HG02973 (cell line): ENCODE measurements around the gene AIRE.

Experiments used
- ATAC-seq: cut with Tn5 transposase; IDR thresholded peaks from one replicate; pipeline ENCODE4 v1.9.1; 2021; ENCODE audit warnings: moderate library complexity; ENCODE audit not compliant: unreplicated experiment

Gene AIRE

GRCh38 chr21:44303490-44303981, 17.9 kb downstream of the AIRE start:
- no peak for ATAC-seq

GRCh38 chr21:44304011-44304616, 18.4 kb downstream of the AIRE start:
- ATAC-seq: no peak

- no peak for ATAC-seq
These were observed 19.2 kb downstream of the AIRE start for GRCh38 chr21:44304877-44305293.

- no peak for ATAC-seq
These were observed 20.0 kb downstream of the AIRE start for GRCh38 chr21:44305691-44306090.

GRCh38 chr21:44306936-44307704, 21.4 kb downstream of the AIRE start:
- no peak for ATAC-seq

- ATAC-seq: no peak
These were observed 25.2 kb downstream of the AIRE start for GRCh38 chr21:44310628-44311507.

- ATAC-seq: no peak
These were observed 26.4 kb downstream of the AIRE start for GRCh38 chr21:44312089-44312488.

- ATAC-seq: no peak
These were observed 27.0 kb downstream of the AIRE start for GRCh38 chr21:44312716-44313115.

- no peak for ATAC-seq
These were observed 27.8 kb downstream of the AIRE start for GRCh38 chr21:44313451-44313850.

- no peak for ATAC-seq
These were observed 28.5 kb downstream of the AIRE start for GRCh38 chr21:44314128-44314527.

GRCh38 chr21:44314561-44314960, 28.9 kb downstream of the AIRE start:
- ATAC-seq: no peak

- no peak for ATAC-seq
These were observed 30.1 kb downstream of the AIRE start for GRCh38 chr21:44315691-44316203.

GRCh38 chr21:44316277-44316900, 30.7 kb downstream of the AIRE start:
- no peak for ATAC-seq

GRCh38 chr21:44317241-44317782, 31.6 kb downstream of the AIRE start:
- no peak for ATAC-seq

- no peak for ATAC-seq
These were observed 32.2 kb downstream of the AIRE start for GRCh38 chr21:44317871-44318270.

GRCh38 chr21:44318489-44319285, 33.0 kb downstream of the AIRE start:
- no peak for ATAC-seq

- no peak for ATAC-seq
These were observed 33.9 kb downstream of the AIRE start for GRCh38 chr21:44319407-44320065.

GRCh38 chr21:44320847-44321246, 35.2 kb downstream of the AIRE start:
- ATAC-seq: no peak

GRCh38 chr21:44321846-44322450, 36.3 kb downstream of the AIRE start:
- no peak for ATAC-seq
